ENCODE results near the gene P2RX1. TPM values are rescaled to one million over a fixed set of nuclear protein-coding genes. Genes with fewer than 3 reads are reported as not detected.

The P2RX1 gene
- total RNA-seq, 1 donor from 2014 or later = not detected

DNA sequence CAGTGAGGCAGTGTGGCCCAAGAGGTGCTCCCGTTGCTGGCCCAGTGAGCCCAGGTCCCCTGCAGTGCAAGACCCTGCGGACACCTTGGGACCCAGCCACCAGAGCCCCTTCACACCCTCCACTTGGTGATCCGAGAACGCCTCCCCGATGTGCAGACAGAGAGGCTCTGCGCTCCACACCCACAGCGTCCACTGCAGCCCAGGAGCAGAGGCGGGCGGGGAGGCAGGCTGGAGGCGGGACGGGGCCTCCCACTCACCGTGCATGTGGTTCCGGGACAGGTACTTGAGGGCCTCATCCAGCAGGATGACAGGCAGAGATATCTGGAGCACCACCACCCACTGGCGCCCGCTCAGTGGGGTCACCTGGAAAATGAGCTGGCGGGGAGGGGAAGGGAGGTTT lies 12.1 kb upstream of the P2RX1 start:
- no peak for DNase-seq (ENCODE audit: low spot score)
- TF ChIP-seq, protein P1, sequence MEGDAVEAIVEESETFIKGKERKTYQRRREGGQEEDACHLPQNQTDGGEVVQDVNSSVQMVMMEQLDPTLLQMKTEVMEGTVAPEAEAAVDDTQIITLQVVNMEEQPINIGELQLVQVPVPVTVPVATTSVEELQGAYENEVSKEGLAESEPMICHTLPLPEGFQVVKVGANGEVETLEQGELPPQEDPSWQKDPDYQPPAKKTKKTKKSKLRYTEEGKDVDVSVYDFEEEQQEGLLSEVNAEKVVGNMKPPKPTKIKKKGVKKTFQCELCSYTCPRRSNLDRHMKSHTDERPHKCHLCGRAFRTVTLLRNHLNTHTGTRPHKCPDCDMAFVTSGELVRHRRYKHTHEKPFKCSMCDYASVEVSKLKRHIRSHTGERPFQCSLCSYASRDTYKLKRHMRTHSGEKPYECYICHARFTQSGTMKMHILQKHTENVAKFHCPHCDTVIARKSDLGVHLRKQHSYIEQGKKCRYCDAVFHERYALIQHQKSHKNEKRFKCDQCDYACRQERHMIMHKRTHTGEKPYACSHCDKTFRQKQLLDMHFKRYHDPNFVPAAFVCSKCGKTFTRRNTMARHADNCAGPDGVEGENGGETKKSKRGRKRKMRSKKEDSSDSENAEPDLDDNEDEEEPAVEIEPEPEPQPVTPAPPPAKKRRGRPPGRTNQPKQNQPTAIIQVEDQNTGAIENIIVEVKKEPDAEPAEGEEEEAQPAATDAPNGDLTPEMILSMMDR (IDR thresholded peaks at IDR 0.05; ENCODE audit: unreplicated experiment) = no peak
- Mint-ChIP-seq H3K4me1 (ENCODE audit: unreplicated experiment) (no peaks in the 10 kb centered on the region), H3K36me3 (ENCODE audit: low read depth, unreplicated experiment) (peaks cover 14% of the 10 kb centered on the region), H3K9me3 (ENCODE audit: unreplicated experiment) (no peaks in the 10 kb centered on the region), H3K4me3 (ENCODE audit: unreplicated experiment) (no peak overlapping the region), H3K27me3 (ENCODE audit: unreplicated experiment) (peaks cover 11% of the 10 kb centered on the region), H3K27ac (ENCODE audit: unreplicated experiment) (no peak overlapping the region)

DNA sequence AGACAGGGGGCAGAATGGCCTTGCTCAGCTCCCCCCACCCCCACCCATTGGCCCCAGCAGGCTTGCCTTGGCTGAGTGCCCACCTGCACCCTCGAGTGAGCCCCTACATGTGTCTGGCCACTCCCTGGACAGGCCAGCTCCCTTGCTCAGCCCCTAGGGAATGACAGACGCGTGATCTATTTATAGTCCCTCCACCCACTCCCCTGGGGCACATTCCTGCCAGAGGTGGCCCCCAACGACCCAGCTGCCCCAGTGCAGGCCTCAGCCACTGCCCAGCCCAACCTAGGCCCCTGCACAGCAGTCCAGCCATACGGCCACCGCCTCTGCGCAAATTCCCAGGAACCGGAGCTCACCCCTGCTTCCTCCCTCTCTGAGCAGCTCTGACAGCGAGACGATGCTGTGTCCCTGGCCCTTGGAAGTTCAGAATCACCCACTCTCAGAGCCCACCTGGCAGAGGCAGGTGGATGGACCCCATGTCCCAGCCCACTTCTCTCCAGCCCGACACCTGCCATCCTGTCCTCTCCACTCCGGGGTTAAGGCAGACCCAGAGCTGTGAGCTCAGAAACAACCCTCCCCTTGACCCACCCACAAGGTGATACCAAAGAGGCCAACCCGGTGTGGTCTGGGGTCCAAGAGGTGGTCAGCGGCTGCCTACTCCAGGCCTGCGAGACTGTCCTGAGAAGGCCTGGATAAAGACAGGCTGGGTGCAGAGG lies 11.5 kb upstream of the P2RX1 start:
- Mint-ChIP-seq H3K36me3 (ENCODE audit: low read depth, unreplicated experiment) (peaks cover 14% of the 10 kb centered on the region), H3K9me3 (ENCODE audit: unreplicated experiment) (no peaks in the 10 kb centered on the region), H3K27ac (ENCODE audit: unreplicated experiment) (no peak overlapping the region), H3K27me3 (ENCODE audit: unreplicated experiment) (peaks cover 11% of the 10 kb centered on the region), H3K4me1 (ENCODE audit: unreplicated experiment) (no peaks in the 10 kb centered on the region), H3K4me3 (ENCODE audit: unreplicated experiment) (no peak overlapping the region)
- no peak for DNase-seq (ENCODE audit: low spot score)
- TF ChIP-seq, protein P1 (IDR thresholded peaks at IDR 0.05; ENCODE audit: unreplicated experiment) = no peak

DNA sequence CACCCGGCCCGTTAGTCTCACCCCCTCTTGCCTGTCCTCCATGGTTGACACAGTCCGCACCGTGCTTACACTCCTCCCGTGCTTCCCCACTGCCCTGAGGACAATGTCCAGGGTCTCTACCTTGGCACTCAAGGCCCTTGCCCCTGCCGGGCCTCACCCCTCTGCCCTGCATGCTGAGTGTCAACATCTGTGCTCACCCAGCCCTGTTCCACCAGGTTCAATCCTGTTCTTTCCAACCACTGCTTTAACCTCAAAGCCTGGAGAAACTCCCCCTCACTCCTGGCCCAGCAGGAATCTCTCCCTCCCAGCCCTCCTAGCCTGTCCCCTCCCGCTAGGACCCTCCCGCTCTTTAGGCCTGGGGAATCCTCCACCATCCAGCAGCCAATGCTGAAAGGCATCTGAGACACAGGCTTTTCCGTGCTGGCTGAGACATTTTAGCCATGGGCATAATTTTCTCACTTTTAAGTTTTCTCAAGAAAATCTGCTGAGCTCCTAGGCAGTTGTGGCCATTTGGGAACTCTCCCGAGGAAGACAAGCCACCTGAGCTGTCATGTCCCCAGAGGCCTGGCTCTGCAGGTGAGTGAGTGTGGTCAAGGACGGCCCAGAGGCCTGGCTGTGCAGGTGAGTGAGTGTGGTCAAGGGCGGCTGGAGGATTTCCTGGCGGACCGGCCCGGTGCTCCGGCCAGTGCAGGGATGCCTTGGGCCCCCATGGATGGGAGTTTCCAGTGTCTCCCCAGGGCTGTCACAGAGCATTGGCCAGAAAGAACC lies 10.8 kb upstream of the P2RX1 start:
- Mint-ChIP-seq H3K4me1 (ENCODE audit: unreplicated experiment) (no peaks in the 10 kb centered on the region), H3K27ac (ENCODE audit: unreplicated experiment) (no peak overlapping the region), H3K27me3 (ENCODE audit: unreplicated experiment) (peaks cover 12% of the 10 kb centered on the region), H3K9me3 (ENCODE audit: unreplicated experiment) (no peaks in the 10 kb centered on the region), H3K36me3 (ENCODE audit: low read depth, unreplicated experiment) (peaks cover 14% of the 10 kb centered on the region), H3K4me3 (ENCODE audit: unreplicated experiment) (no peak overlapping the region)
- no peak for DNase-seq (ENCODE audit: low spot score)
- TF ChIP-seq, protein P1 (IDR thresholded peaks at IDR 0.05; ENCODE audit: unreplicated experiment) = no peak

DNA sequence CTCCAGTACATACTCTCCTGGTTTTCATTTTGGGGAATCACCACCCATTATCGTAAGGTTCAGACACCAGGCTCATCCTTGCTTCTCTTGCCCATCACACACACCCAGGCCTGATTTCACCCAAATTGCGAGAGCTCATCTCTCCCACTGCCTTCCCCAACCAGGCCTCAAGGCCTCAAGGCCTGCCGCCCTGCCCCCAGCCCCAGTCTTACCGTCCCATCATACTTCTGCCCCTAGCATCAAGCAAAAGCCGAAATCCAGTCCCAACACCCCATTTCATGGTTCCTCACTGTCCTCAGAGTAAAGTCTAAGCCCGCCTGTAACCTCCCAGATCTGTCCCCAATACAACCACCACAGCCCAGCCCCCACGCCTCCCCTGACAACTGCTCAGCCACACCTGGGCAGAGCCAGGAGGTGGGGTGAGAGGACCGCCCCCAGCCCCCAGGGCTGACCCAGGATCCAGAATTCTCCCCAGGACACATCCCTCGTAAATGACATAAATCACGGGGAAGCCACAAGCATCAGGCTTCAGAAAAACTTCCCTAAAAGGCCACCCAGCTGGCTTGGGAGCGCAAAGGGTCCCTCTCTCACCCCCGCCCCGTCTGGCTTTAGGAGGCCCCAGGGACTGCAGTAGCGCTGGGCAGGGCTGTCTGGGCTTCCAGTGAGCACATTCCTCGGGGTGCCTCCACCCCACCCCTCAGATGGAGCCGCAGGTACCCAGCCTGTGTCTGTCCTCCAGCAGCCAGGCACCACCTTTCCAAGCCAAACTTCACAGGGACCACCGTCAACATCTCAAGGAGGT lies 9.6 kb upstream of the P2RX1 start:
- H3K9me3 Mint-ChIP-seq (ENCODE audit: unreplicated experiment) = no peaks in the 10 kb centered on the region
- no peaks in the 10 kb centered on the region for H3K4me1 Mint-ChIP-seq (ENCODE audit: unreplicated experiment)
- peaks cover 11% of the 10 kb centered on the region for H3K27me3 Mint-ChIP-seq (ENCODE audit: unreplicated experiment)
- TF ChIP-seq, protein P1 (IDR thresholded peaks at IDR 0.05; ENCODE audit: unreplicated experiment) = no peak
- no peak for DNase-seq (ENCODE audit: low spot score)
- H3K27ac Mint-ChIP-seq (ENCODE audit: unreplicated experiment) = no peak overlapping the region
- peaks cover 8% of the 10 kb centered on the region for H3K36me3 Mint-ChIP-seq (ENCODE audit: low read depth, unreplicated experiment)
- H3K4me3 Mint-ChIP-seq (ENCODE audit: unreplicated experiment) = no peak overlapping the region

Data from endothelial cell (in vitro differentiated cells).